GM18508 (cell line): Measurements from ENCODE around the gene PRR20G.
"Not testable (repeated sequence)": the region's sequence is repeated elsewhere in the genome, so short reads cannot be mapped to it uniquely, and the experiment has no call there.

Experiments used
- ATAC-seq: cut with Tn5 transposase; IDR thresholded peaks from one replicate; pipeline ENCODE4 v1.9.1; 2021; ENCODE audit warnings: moderate number of reproducible peaks; ENCODE audit not compliant: insufficient read depth, unreplicated experiment

PRR20G gene

DNA sequence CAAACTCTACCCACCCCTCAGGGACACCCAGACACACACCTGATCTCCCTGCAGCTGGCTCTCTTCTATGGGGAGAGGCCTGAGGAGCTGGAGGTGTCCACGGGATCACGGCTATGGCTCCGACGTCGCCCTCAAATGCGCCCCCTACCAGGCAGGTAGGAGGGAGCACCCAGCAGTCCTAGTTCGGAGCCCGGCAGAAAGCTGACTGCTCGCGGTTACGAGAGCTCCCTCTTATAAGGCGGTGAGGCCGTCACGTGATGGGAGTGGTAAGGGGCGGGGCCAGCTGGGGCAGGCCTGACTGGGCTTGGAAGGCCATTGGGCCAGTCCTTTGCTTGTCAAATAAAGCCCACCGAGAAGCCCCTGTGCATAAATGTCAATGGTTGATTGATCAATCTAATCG is at the start of gene PRR20G:
Gene PRR20G (minus strand): TSS at position 207 of the 400 bp plus-strand sequence. CDS start 681 bp downstream, outside the sequence.
- no peak for ATAC-seq

DNA sequence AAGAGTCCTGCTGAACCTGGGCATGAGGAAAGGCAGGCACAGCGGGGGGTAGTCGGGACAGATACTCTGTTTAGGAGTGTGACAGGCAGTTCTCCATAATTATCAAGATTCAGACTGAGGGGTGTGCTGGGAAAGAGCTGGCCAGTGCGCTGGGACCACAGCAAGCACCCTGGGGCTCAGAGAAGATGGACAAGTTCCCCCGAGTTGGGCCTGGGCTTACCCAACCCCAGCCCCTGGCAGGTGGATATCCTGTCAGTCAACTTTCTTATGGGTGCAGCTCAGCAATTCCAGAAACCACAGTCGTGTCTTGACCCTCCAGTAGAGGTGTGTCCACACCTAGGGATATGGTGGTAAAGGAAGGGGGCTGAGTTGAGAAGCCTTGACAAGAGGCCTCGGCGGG is 49.2 kb upstream of the PRR20G start:
- ATAC-seq: no peak

DNA sequence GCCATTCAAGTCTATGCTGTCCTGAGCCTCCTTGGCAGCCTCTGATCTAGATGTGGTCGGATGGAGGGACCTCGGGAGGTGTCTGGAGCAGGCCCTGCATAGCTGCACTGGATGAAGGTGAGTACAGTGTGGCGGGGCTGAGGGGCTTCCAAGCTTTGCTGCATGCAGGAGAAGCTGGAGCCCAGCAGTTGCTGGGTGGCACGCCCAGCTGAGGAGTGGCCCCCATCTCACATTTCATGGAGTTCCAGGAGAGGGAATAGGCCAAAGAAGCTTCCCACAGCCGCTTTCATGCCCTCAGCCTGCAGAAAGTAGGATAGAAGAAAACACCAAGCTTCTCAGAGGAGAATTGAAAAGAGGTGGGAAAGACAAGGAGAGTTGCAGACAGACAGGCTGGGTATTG is 48.3 kb upstream of the PRR20G start:
- no peak for ATAC-seq

- no peak for ATAC-seq
Observed at GRCh38 chr3:127330385-127330784, 42.5 kb upstream of the PRR20G start.

DNA sequence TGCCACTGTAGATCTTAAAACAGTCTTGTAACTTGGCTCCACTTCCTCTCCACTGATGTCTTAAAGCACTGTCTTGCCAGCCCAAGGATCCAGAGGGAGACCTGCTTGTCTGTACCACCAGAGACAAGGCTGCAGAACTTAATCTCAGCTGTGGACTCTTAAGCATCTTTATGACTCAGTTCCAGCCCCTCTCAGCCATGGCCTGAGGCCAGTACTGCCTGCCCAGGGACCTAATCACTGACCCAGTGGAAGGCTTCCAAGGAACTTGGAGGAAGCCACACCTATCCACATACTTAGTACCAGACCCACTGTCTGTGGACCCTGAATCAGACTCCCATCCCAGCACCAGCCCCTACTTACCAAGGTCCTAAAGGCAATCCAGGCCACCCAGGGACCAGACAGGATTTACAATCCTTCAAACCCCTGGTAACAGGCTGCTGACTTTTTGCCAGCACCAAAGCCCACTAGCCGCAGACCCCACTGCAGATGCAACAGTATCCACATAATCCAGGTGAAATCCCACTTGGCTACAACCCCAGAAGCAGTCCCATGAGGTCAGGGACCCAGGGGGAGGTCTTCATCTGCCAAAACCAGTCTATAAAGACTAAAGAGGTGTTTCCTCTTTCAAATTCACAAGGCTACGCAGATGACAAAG is 41.9 kb upstream of the PRR20G start:
- ATAC-seq: no peak

DNA sequence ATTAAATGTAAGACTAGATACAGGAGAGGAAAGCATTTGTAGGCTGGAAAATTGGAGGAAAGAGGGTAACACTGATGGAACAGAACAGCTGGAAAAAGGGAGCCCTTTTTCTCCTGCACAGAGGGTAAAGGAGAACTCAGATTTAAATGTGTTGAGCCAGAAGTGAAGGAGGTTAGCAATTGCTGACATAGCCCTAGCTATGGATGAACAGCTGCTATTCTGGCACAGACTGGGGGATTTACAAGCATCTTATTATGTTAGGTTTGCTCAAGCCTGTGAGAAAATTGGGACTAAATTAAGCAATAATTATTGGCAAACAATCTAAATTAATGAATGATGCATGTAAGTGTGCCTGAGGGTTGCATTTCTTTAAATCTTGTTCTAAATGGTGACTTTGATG is 40.6 kb upstream of the PRR20G start:
- ATAC-seq: no peak

DNA sequence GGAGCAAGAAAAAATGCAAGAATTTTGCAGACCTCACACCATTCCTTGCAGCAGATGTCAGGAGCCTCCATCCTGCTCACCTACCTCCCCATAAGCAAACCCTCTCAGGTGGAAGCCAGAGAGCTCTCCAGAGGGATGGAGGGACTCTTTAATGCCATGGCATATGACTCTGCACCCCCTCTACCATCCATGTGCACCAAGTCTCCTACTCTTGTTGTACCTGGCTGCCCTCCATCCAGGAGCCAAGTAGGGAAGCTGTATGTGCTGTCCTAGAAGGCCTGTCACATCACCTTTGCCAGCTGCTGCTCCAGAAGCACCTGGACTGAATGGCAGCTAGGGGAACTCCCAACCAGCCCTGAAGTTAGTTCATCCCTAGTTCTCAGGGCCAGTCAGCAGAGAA is 38.5 kb upstream of the PRR20G start:
- ATAC-seq: no peak

DNA sequence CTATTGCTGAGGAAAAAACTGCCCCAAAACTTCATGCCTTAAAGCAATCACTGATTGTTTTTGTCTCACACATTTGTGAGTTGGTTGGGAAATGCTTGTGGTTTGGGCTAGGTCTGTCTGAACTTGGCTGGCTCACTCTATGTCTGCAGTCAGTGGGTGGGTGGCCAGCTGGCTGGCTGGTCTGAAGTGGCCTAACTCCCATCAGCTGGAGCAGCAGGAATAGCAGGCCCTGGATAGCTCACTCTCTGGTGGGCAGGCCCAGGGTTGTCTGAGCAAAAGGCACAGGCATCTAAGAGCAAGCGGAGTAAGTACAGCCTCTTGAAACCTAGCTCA is 37.7 kb upstream of the PRR20G start:
- ATAC-seq: no peak

DNA sequence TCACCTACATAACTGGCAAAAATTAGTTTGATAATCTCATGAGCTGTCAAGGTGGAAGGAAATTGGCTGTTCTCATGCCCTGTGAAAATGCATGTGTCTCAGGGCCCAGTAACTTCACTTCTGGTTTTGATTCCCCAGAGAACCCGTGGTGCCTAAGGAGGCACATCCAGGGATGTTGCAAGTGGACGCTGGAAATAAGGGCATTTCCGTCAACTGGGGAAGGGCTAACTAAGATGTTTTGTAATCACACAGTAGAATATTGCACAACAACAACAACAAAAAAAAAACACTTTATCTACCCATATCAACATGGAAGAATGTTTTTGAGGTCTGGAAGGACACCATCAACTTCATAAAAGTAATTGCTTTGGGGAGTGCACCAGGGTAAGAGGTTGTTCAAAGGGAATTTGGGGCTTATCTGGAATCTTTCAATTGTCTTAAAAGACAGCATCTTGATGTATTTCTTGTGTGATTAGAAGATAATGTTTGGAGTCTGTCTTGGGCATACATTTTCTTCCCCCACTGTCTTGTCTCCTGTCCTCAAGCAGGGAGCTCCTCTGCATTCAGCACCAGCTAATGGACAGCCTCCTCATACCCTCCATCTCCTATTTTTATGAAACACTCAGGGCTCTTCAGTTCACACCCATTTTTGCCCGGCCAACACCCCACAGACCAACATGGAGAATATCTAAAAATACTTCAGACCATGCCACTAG is 37.2 kb upstream of the PRR20G start:
- ATAC-seq: no peak

- no peak for ATAC-seq
Observed at GRCh38 chr3:127324076-127324475, 36.2 kb upstream of the PRR20G start.

GRCh38 chr3:127323581-127323980 is 35.7 kb upstream of the PRR20G start:
- ATAC-seq: no peak

- ATAC-seq: no peak
Observed at GRCh38 chr3:127321371-127321770, 33.5 kb upstream of the PRR20G start.

DNA sequence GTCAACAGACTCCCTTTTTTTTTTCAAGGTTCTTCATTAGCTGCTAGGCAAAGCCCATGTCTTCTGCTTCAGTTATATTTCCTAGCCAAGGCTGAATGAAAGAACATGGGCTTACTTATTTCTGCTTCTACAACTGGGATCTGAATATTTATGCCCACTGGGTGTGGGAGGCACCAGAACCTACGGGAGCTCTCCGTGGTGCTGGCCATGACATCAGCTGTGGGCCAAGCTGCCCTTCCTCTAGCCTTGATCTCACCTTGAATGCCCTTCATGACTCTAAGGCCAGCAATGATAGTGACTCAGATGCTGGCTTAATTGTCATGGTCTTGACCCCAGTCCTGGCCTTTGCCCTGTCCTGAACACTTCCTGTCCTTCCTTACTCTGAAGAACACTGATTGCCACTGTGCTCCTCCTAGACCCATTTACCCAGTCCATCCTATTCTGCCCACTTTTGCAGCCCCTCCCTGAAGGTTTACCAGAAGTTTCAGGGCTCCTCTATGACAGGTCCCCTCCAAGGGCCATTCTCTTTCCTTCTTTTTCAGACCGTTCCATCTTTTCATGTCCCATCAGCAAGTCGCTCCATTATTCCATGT is 32.8 kb upstream of the PRR20G start:
- ATAC-seq: no peak

DNA sequence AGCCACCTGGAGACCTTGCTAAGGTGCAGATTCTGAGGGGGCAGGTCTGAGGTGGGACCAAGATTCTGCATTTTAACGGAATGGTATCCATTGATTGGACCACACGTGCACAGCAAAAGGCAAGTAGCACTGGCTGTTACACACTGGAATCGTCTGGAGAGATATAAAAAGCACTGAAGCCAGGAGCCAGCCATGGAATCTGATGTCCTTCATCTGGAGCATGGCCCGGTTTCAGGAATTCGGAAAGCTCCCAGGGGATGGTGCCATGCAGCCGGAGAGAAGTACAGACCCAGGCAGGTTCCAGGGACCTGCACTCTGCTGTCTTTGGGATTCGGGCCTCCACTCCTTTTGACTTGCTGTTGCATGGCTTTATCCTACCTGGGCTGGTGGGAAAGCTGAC is 28.8 kb upstream of the PRR20G start:
- ATAC-seq: no peak

- ATAC-seq: no peak
Observed at GRCh38 chr3:127312818-127313217, 25.0 kb upstream of the PRR20G start.

- ATAC-seq: not testable (repeated sequence)
Observed at GRCh38 chr3:127308821-127309220, 21.0 kb upstream of the PRR20G start.

GRCh38 chr3:127307916-127308315 is 20.1 kb upstream of the PRR20G start:
- ATAC-seq: no peak

DNA sequence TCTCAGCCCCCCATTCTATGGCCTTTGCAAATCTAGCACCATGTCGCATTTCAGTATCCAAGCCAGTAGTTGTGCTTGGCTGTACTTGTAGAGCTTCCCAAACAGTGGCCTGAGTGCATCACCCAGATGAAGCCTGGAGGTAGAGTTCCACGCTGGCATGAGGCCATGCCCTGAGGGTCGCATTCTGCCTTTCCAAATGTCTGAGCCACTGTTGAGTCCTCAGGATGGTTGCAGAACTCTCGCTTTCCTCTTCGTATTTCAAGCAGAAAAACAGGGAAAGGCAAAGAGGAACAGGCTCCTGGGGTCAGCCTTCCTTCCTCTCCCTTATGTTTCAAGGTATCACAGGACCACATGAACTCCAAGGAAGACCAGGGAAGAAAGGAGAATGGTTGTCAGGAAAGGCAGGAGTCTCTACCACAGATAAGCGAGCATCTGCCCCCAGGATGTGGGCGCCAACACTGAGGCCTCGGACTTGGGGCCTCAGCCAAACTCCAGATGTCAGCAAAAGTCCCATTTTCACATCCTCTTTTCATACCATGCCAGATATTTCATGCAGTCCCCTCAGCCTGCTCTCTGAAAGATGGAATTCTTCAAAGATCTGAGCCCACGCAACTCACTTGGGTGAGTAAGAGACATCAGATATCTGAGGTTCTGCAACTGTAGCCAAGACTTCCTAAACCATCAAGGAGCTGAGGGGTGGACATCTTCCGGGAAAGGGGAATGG is 19.4 kb upstream of the PRR20G start:
- no peak for ATAC-seq

DNA sequence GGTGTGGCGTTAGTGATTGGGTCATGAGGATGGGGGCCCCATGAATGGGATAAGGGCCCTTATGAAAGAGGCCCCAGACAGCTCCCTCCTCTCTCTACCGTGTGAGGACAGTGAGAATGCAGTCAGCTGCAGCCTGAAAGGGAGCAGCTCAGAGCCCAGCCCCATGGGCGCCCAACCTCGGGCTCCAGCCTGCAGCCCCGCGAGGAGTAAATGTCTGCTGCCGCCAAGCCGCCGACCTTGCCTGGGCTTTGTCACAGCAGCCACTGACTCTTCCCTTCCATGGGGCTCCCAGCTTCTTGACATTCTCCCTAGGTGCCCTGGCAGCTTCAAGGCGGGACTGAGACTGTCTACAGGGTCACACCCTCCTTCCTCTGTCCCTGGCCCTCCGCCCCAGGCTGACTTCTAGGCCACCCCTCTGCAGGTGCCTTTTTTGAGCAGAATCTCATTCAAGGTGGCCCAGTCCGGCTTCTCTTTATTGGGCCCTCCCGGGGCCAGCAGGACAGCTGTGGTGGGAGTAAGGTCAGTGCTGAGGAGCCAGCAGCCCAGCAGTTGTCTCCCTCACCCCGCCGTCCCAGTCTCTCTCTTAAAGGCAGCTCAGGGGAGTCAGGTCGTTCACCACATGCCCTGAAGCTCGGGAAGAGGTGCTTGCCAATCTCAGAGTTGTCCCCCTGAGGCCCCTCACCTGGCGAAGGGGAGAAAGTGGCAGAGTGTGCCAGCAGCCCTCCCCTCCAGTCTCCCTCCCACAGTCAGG is 18.7 kb upstream of the PRR20G start:
- no peak for ATAC-seq

- no peak for ATAC-seq
Observed at GRCh38 chr3:127305499-127306060, 17.7 kb upstream of the PRR20G start.
